ENCODE data around the gene SORCS2.

SORCS2 gene

GRCh38 chr4:7192252-7193029 is at the start of gene SORCS2:
Gene SORCS2, plus strand, starts transcription at chr4:7192538.
- DNase-seq (ENCODE audit: low read depth), result peak; percentile 17

DNA sequence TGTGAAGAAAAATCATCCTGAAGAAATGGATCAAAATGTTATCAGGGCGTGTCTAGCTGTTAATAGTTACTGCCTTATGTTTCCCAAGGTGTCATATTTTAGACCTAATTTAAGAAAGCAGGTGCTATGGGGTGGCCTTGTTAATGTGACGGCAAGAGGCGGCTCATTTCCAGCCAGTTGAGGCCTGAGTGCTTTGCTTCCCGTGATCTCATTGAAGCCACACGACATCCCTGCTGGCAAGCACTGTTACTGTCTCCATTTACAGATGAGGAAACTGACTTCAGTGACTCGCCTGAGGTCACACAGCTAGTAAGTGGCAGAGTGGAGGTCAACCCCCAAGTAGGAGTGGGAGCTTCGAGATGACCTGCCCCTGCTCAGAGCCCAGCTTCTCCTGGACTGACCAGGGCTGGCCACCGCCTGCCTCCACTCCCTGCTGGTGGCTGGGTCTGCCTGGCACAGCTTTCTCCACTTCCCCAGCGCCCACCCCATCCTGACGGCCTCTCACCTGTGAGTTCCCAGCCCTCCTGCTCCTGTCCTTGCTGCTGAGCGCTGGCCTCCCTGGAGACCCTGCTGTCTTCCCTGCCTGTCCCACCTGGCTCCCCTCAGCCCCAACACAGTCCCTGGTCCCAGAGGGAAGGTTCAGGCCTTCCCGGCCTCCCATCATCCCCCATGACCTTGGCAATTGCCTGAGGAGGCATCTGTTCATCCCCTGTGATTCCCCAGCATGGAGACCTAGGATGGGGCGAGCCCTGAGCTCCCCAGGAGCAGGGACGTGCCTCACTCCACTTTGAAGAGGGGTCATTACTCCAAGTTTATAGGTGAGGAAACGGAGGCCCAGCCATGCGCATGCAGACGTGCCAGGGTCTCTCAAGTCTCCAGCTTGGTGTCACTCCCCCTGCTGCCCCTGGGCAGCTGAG is 47.7 kb upstream of the SORCS2 start:
- no peak for DNase-seq (ENCODE audit: low read depth)

DNA sequence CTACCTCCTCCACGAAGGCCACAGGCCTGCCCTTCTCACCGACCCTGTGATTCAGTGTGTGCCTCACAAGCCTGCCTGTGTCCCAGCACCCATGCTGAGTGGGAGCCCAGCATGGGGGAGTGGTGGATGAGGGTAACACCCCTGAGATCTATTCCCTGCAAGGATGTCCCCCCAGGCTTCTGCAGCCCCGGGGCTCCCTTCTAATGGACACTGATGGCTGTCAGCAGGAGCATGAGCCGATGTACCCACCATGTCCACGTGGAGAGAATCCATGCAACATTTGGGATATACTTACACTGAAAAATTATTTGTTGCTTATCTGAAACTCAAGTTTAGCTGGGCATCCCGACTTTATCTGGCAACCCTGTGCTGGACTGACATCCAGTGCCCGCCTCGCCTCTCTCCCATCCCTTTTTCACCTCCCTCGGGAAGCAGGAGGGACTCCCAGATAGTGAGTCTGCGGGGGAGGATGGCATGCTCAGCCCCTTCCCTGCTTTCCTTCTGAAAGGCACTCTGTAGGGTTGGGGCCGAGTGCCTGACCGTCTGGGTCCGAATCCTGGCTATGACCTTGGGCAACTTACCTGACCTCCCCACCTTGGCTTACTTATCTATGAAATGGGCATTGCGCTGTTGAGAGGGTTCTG is 46.9 kb upstream of the SORCS2 start:
- DNase-seq (ENCODE audit: low read depth), result no peak

DNA sequence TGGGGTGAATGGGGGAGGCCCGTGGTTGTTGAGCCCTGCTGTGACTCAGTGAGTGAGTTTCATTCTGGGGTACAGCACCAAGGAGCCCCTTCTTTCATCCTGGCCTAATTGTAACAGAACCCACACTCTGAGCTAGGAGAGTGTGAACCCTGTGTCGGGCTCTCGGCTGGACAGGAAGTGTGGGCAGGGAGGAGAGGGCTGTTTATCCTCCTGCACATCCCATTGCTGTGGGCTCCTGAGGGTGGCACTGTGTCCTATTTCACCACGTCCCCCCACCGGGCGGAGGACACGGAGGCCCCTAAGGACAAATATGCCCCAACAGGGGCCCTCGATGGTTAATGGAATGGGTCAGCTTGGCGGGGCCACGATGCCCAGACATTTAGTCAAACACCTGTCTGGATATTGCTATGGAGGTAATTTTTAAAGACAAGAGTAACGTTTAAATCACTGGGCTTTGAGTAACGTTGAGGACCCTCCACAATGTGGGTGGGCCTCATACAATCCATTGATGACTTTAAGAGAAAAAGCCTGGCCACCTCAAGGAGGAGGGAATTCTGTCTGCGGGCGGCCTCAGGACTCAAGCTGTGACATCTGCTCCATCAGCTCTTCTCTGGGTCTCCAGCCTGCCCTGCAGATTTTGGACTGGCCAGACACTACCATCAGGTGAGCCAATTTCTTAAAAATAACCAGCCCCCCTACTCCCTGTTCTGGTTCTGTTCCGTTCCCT is 46.1 kb upstream of the SORCS2 start:
- no peak for DNase-seq (ENCODE audit: low read depth)

- no peak for DNase-seq (ENCODE audit: low read depth)
Measured at GRCh38 chr4:7146786-7147115, 45.6 kb upstream of the SORCS2 start.

DNA sequence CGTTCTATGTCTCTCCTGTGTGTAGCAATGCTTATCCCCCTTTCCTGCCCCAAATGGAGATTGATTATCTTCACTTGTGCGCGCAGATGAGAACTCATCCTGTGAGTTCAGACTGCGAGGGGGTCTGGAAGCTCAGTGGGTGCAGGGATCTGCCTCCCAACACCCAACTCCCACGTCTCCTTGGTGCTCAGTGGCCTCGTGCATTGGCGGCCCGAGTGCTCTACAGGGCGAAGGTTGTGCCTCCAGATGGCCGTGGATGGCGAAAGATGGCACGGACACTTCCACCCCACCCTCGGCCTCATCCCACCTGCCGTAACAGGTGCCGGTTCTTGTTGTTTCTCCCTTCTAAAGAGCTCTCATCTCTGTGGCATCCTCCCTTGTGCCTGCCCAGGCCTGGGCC is 45.1 kb upstream of the SORCS2 start:
- DNase-seq (ENCODE audit: low read depth), result no peak

DNA sequence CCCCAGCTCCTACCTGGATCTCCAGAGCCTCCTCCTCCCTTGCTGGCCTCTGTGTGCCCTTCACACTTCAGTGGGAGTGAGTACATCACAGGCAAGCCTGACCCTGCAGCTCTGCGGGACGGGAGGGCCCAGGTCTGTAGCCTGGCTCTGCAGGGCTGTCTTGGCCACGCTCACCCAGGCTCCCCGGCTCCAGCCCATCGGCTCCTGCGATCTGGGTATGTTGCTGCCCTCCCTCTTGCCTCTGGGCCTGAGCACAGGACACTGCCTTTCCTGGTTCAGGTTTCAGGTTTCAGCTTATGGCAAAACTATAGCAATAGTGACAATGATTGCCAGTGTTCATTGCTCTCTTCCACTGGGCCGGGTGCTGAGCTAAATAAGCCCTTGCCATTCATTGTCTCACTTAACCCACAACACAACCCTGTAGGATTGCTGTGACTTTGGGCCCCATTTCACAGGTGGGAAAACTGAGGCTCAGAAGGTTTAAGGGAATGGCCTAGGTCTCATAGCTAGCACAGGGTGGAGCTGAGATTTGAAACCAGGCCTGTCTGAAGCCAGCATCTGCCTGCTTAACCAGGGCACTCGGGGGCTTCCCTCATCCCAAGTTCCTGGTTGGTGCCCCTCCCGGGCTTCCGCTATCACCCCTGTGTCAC is 44.6 kb upstream of the SORCS2 start:
- no peak for DNase-seq (ENCODE audit: low read depth)

DNA sequence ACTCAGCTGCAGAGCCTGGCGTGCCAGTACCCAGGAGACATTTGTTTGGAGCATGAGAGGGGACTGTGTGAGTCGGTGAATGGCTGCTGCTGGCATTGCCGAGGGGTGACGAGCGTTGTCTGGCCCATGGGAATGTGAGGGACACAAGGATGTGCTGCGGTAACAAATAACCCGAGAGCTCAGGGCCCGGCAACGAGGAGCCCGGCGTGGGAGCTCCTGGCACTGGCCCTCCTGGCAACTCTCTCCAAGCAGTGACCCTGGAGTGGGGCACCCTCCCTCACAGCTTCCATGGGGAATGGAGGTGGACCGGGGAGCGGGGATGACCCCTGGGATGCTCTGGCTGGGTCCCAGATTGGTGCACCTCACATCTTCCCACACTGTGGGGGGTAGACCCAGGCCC is 44.0 kb upstream of the SORCS2 start:
- DNase-seq (ENCODE audit: low read depth), result no peak

GRCh38 chr4:7150036-7150635 is 42.2 kb upstream of the SORCS2 start:
- DNase-seq (ENCODE audit: low read depth), result no peak

- no peak for DNase-seq (ENCODE audit: low read depth)
Measured at GRCh38 chr4:7151668-7152227, 40.6 kb upstream of the SORCS2 start.

- DNase-seq (ENCODE audit: low read depth), result no peak
Measured at GRCh38 chr4:7153711-7154110, 38.6 kb upstream of the SORCS2 start.

DNA sequence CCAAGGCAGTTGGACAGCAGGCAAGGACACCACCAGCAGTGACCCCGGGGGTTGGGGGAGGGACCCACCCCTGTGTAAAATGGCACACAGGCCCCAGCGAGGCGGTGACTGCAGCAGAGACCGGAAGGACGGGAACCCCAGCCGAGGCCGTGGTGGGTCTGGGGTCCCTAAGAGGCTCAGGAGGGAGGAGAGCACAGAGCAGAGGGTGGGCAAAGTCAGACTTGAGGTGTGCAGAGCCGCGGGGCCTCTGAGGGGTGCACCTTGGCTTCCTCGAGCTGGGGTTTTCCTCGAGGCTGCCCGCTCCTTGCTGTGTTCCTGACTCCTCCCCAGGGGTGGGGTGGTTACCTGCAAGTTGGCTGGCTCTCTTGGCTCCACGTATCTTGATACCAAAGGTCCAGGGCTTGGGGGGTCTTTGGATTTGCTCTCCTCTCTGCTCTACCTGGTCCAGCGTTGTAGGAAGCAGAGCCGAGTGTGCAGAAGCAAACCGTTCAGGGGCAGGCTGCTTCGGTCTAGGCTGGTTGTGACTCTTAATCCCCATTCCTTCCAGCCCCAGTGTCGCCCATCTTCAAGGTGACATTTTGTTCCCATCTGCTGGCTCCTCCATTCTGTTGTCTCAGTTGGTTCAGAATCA is 37.9 kb upstream of the SORCS2 start:
- no peak for DNase-seq (ENCODE audit: low read depth)

DNA sequence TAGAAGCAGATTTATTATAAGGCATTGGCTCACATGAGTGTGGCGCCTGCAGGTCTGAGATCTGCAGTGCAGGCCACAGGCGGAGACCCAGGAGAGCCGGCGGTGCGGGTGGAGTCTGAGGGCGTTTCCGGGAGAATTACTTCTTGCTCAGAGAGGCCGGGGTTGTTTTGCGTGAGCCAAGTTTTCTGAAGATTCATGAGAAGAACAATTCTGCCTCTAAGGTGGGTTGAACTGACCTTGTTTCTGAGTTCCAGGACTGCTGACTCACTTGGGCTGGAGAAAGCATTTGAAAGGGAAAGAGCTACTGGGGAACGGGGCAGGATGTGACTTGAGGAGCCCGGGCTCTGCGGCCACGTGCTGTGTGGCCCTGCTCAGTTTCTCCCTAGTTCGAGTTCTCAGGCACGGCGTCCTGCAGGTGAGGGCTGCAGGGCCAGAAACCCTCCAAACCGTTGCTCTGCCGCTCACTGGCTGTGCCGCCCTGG is 36.7 kb upstream of the SORCS2 start:
- DNase-seq (ENCODE audit: low read depth), result no peak

DNA sequence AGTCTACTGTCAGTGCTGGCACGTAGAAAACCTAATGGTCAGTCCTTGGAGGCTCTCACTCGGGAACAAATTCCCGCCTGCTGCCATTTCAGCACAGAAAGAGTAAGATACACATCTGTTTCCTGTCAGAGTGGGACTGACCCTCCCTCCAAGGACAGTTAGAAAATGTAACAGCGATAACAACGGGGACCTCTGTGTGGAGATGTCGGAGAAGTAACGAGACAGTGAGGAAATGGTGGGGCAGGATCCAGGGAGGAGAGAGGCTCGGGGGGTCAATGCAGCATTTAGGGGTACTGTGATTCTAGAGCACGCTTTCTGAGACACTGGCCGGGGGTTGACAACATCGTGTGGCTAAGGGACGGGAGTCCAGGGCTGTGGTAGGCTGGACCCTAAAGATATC is 36.0 kb upstream of the SORCS2 start:
- DNase-seq (ENCODE audit: low read depth), result no peak

- DNase-seq (ENCODE audit: low read depth), result no peak
Measured at GRCh38 chr4:7156761-7157488, 35.4 kb upstream of the SORCS2 start.

GRCh38 chr4:7157666-7158065 is 34.7 kb upstream of the SORCS2 start:
- DNase-seq (ENCODE audit: low read depth), result no peak

- DNase-seq (ENCODE audit: low read depth), result no peak
Measured at GRCh38 chr4:7158081-7158750, 34.1 kb upstream of the SORCS2 start.

DNA sequence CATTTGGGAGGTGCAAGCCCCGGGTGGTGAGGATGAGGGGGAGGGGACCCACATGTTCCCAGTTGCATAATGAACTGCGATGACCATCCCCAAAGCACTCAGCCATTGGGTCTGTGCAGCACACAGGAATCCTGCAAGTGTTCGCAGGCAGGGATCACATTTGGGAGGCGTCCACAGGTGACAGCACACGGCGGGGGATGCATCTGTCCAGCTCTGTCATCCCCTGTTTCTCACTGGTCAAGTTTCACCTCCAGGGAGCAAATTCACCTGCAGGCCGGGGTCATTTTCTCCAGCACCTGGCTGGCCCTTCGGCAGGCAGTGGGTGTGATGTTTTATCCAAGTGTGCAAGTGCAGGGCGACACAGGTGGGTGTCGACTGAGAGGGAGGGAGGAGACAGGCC is 33.3 kb upstream of the SORCS2 start:
- no peak for DNase-seq (ENCODE audit: low read depth)

DNA sequence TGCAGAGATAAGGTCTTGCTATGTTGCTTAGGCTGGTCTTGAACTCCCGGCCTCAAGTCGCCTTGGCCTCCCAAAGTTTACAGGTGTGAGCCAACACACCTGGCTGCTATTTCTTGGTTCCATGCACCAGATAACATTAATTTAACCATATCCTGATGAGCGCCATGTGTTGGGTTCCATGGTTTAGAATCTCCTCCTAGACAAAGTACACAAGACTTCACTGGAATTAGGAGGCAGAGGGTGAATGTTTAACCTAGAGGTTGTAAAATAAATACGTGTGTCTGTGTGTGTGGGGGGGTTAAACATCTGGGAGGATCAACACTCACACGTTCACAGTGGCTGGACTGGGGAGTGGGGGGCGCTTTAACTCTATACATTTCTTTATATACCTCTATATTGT is 32.4 kb upstream of the SORCS2 start:
- DNase-seq (ENCODE audit: low read depth), result no peak

Data from activated T-helper 1 cell treated with Interleukin-2 at 50 U/mL for 16 hours (primary cell).